ENCODE data around the gene PRDM1.

The PRDM1 gene

GRCh38 chr6:106085984-106086813 is at the start of gene PRDM1:
PRDM1 (plus strand) TSS chr6:106086336; CDS start chr6:106086554, 218 bp downstream.
- DNase-seq, result peak in 22 of 56 donors; percentile 3 to 54 (median 20)

GRCh38 chr6:106037060-106037459 is 49.1 kb upstream of the PRDM1 start:
- no peak for DNase-seq

- DNase-seq, result no peak
Measured at GRCh38 chr6:106039897-106040592, 46.1 kb upstream of the PRDM1 start.

- DNase-seq, result no peak
Measured at GRCh38 chr6:106044151-106044550, 42.0 kb upstream of the PRDM1 start.

- DNase-seq, result no peak
Measured at GRCh38 chr6:106045077-106045476, 41.1 kb upstream of the PRDM1 start.

GRCh38 chr6:106046116-106046853 is 39.9 kb upstream of the PRDM1 start:
- DNase-seq, result no peak

GRCh38 chr6:106046854-106047200 is 39.3 kb upstream of the PRDM1 start:
- no peak for DNase-seq

GRCh38 chr6:106048336-106048735 is 37.8 kb upstream of the PRDM1 start:
- DNase-seq, result no peak

GRCh38 chr6:106050538-106050937 is 35.6 kb upstream of the PRDM1 start:
- no peak for DNase-seq

- DNase-seq, result no peak
Measured at GRCh38 chr6:106051226-106051625, 34.9 kb upstream of the PRDM1 start.

GRCh38 chr6:106053484-106054205 is 32.5 kb upstream of the PRDM1 start:
- DNase-seq, result no peak

- DNase-seq, result no peak
Measured at GRCh38 chr6:106055489-106055888, 30.6 kb upstream of the PRDM1 start.

- DNase-seq, result no peak
Measured at GRCh38 chr6:106056060-106056745, 29.9 kb upstream of the PRDM1 start.

GRCh38 chr6:106056746-106057390 is 29.3 kb upstream of the PRDM1 start:
- DNase-seq, result no peak

GRCh38 chr6:106059331-106059730 is 26.8 kb upstream of the PRDM1 start:
- DNase-seq, result no peak

- DNase-seq, result no peak
Measured at GRCh38 chr6:106060167-106060566, 26.0 kb upstream of the PRDM1 start.

GRCh38 chr6:106063448-106063850 is 22.7 kb upstream of the PRDM1 start:
- DNase-seq, result no peak

- DNase-seq, result no peak
Measured at GRCh38 chr6:106064142-106064541, 22.0 kb upstream of the PRDM1 start.

GRCh38 chr6:106064756-106065155 is 21.4 kb upstream of the PRDM1 start:
- DNase-seq, result no peak

- no peak for DNase-seq
Measured at GRCh38 chr6:106066989-106067388, 19.1 kb upstream of the PRDM1 start.

Data from amygdala (tissue), 56 donors.